ENCODE results near the gene GZMA.
"Not testable (repeated sequence)": the region's sequence is repeated elsewhere in the genome, so short reads cannot be mapped to it uniquely, and the experiment has no call there.

Gene GZMA

GRCh38 chr5:55102348-55102747 is at the start of gene GZMA:
Gene GZMA, plus strand, starts transcription at chr5:55102646. Its CDS starts 37 bp downstream, at chr5:55102683.
- FAIRE-seq = no peak

GRCh38 chr5:55055183-55055582 is 47.3 kb upstream of the GZMA start:
- no peak for FAIRE-seq

DNA sequence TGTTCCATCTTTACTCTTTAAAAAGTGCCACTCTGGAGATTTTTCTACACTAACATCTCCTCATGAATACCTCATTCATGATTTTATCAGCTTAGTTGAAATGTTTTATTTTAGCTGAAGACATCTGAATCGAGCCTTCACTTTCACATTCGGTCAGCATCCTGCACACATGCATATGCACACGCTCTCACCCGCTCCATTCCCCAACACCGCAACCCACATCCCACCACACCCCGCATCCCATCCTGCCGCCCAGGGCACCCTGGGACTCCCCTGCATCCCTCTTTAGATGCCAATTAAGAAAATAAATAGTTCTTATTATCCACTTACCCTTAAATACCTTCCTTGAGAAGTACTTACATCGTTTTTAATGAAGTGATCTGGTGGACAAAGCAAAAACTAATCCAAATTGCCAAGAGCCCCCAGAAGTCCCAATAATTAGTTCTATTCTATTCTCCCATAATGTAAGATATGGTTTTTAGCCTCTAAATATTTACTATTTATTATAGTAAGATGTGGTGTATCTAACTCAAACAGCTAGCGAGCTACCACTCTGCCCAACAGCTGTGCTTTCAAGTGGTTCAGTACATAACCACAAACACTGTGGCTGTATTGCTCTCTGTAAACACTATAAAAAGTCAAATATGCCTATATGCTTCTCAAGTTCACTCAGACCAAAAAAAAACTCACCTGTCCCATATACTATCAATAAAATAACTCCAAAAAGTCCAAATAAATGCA is 40.2 kb upstream of the GZMA start:
- FAIRE-seq = no peak

GRCh38 chr5:55063220-55063863 is 39.1 kb upstream of the GZMA start:
- FAIRE-seq = no peak

- no peak for FAIRE-seq
These were observed 38.5 kb upstream of the GZMA start for GRCh38 chr5:55063899-55064298.

DNA sequence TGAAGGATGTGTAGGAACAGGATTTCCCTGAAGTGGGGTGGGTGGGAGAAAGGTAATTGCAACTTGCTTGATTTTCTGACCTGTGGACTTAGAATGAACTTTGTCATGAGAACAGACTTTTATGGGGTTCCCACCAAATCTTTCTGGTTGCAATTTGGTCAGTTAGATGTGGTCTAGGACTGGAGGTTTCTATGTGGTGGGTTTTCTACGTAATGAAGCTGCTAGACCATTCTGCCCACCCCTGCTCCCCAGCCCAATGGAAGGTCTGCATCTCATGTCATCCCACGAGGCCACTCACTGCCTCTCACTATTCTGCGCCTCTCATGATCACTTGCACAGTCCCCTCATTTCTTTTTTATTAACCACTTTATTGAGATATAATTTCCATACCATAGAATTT is 37.9 kb upstream of the GZMA start:
- no peak for FAIRE-seq

GRCh38 chr5:55066277-55066676 is 36.2 kb upstream of the GZMA start:
- FAIRE-seq = no peak

DNA sequence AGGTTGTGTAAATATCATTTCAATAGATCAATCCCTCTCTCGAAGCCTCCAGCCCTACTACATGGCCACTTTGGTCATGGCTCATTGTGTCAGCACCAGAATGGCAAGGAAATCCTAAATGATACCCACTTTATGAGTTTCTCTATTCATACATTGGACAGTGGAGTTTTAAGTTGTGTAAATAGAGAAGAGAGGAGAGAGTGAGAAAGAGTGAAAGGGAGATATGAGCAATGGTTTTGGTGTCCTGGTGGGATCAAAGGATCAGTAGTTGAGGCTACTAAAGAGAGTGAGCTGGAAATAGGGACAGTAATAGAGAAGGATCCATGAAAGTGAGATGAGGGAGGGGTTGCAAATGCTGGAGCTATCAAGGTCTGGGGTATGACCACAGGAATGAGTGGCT is 31.5 kb upstream of the GZMA start:
- FAIRE-seq = no peak

DNA sequence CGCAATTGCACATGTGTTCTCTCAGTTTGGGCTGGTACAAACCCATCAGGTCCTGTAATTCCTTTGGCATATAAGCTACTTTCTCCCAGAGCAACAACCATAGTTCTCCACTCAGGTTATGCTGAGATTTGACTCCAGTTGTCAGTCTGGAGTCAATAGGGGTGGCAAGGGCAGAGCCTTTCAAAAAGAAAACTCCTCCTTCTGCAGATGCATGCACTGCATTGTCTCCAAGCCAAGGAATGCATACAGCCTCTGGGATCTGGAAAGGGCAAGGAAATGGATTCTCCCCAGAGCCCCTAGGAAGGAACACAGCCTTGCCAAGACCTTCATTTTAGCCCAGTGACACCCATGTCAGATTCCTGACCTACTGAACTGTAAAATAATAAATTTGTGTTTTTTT is 31.0 kb upstream of the GZMA start:
- no peak for FAIRE-seq

- no peak for FAIRE-seq
These were observed 29.8 kb upstream of the GZMA start for GRCh38 chr5:55072666-55073065.

GRCh38 chr5:55073211-55073610 is 29.2 kb upstream of the GZMA start:
- no peak for FAIRE-seq

GRCh38 chr5:55081541-55081940 is 20.9 kb upstream of the GZMA start:
- no peak for FAIRE-seq

GRCh38 chr5:55089301-55089700 is 13.1 kb upstream of the GZMA start:
- FAIRE-seq = not testable (repeated sequence)

DNA sequence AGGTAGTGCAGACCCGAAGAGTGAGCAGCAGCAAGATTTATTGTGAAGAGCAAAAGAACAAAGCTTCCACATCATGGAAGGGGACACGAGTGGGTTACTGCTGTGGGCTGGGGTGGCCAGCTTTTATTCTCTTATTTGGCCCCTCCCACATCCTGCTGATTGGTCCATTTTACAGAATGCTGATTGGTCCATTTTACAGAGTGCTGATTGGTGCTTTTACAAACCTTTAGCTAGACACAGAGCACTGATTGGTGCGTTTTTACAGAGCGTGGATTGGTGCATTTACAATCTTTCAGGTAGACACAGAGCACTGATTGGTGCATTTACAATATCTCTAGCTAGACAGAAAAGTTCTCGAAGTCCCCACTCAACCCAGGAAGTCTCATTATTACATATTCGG is 11.4 kb upstream of the GZMA start:
- not testable (repeated sequence) for FAIRE-seq

GRCh38 chr5:55096182-55096581 is 6.3 kb upstream of the GZMA start:
- no peak for FAIRE-seq

GRCh38 chr5:55096861-55097260 is 5.6 kb upstream of the GZMA start:
- FAIRE-seq = no peak

DNA sequence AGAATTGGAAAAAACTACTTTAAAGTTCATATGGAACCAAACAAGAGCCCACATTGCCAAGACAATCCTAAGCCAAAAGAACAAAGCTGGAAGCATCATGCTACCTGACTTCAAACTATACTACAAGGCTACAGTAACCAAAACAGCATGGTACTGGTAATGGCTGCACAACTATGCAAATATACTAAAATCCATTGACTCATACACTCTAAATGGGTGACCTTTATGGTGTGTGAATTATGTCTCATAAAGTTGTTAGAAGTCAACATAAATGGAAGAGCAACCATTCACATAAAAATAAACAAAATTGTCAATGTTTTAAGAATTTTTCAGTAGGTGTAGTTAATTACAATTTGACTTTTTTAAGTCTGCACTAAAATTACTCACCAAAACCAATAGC is 1.3 kb upstream of the GZMA start:
- FAIRE-seq = not testable (repeated sequence)

GRCh38 chr5:55101556-55102276 is 730 bp upstream of the GZMA start:
- no peak for FAIRE-seq

GRCh38 chr5:55104036-55104772 is 1.8 kb downstream of the GZMA start:
- FAIRE-seq = no peak

- FAIRE-seq = no peak
These were observed 2.7 kb downstream of the GZMA start for GRCh38 chr5:55104946-55105701.

- FAIRE-seq = not testable (repeated sequence)
These were observed 3.5 kb downstream of the GZMA start for GRCh38 chr5:55105976-55106375.

DNA sequence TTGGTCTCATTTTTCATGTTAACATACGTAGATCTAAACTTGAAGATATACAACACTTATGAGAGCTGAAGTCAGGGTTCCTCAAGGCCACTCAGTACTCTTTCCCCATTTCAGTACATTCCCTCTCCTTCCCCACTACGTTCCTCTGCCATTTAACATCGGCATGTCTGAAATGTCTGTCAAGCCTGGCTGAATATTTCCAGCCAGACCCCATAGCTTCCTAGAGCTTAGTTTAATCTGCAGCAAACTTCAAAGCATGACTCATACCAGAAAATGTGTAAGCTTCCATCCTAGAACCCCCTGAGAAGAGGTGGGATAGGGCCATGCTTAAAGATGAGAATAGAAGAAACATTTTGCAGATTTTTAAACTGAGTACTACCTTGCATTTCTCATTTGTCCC is 6.2 kb downstream of the GZMA start:
- FAIRE-seq = no peak

DNA sequence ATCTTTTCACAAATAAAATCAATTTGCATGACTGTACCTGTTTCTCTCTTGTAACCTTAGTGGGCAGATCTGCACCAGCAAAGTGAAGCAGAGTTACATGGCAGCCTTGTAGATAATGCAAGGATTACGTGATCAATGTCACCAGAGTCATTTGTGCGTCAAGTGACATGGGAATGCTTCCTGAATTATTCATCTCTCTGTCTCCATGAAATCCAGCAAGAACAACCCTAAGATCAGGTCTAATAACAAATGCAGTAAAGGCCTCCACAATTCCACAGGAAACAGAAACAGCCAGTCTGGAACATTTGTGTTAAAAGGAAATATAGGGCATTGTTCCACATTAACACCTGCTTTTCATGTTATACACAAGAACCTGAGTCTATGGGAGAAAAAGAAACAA is 7.8 kb downstream of the GZMA start:
- FAIRE-seq = no peak

Measured in TTC549 (cell line).